Left forelimb (tissue), 1 donor: ENCODE measurements around the gene NPL.
A peak's percentile ranks its signal among the peaks of the same experiment; 100 is the strongest.

Experiments
- DNase-seq: peaks from one replicate; pipeline ENCODE4 v3.0.0-alpha.2; 2018; ENCODE audit warnings: low spot score

NPL gene

DNA sequence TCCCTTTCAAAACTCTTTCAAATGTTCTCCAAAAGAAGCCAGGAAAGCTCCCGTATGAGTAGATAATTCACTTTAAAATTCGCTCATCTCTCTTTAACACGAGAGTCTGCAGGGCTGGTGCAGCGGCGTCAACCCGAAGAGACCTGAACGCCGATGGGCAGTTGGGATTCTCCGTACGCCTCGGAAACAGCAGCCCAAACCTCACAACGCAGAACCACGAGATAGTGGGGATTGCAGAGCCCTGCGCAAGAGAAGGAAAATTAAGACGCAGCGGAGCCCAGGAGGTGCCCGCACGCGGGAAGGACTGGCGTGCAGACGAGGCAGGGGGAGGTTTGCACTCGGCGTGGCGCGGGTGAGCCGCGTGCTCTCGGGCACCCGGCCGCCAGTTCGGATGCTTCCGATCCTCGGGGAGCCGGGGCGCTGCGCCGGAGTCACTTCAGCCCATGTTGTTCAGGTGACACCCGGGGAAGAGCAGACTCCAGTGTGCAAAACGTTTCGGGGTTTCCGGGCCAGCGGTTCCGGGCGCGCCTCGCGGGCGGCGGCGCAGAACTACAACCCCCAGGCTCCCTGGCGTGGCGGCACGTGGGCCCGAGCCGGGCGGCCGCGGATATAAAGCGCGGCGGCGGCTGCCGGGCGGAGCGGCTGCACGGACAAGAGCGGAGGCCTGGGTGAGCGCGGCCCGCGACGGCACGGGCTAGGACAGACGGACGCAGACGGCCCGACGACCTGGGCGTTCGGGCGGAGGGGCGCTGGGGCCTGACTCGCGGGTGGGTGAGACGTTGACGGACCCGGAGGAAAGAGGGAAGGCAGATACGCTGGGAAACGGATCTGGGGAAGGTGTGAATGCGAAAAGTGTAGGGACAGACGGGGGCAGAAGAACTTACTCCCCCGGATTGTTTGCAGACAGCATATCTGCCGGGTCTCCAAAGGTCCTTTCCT, at the start of gene NPL:
Gene NPL, plus strand, starts transcription at position 636 of the 939 bp plus-strand sequence. CDS start 4,599 bp downstream, outside the sequence.
- DNase-seq: peak; percentile 89

- no peak for DNase-seq
Measured at GRCh38 chr1:182740120-182740519, 49.5 kb upstream of the NPL start.

- DNase-seq: no peak
Measured at GRCh38 chr1:182742780-182743179, 46.8 kb upstream of the NPL start.

GRCh38 chr1:182752077-182752988, 37.2 kb upstream of the NPL start:
- no peak for DNase-seq

DNA sequence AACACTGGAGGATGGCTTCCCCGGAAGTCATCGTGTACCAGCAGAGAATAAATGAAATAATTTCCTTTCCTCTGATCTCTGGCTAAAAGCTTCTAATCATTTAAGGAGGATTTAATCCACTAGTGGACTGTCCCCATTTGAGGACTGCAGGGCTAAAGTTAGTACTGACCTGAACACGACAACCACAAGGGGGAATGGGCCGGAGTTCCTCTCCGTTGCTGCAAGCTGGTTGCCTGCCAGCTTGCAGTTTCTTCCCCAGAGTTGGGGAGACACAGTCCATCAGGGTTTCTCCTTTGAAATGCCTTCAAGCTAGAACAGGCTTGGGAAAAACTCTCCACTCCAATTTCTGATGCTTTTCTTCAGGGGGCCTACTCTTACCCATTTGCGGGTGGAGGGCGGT, 35.5 kb upstream of the NPL start:
- no peak for DNase-seq

DNA sequence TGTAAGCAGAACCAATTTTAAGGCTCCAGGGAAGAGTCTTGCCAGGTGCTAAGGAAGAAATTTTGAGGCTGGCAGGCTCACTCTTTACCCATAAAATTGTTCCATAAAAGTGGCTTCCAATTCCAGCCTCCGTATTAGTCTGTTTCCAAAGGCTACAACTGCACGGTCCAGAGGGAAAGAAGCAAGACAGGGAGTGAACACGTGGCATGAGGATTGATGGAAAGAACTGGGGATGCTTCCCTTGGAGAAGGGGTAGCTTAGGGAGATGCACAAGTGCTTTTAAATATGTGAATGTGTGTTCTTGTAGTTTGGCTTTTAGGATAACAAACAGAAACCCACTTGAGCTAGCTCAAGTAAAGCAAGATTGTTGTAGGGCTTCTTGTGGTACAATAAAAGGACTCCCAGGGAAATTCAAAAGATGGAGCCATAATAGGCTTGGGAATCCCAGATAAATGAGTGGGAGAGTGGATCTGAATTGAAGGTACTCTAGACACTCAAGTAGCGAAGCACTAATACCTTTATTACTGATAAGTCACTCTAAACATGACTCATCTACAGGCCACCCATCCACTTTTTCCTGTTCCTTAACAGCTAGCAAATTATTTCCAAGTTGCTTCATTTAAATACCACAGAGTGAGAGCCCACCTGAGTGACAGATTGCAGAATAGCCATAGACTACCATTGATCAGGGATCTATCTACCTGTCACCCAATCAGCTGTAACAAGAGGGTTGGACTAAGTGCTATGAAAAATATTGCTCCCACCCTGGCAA, 34.8 kb upstream of the NPL start:
- no peak for DNase-seq

DNA sequence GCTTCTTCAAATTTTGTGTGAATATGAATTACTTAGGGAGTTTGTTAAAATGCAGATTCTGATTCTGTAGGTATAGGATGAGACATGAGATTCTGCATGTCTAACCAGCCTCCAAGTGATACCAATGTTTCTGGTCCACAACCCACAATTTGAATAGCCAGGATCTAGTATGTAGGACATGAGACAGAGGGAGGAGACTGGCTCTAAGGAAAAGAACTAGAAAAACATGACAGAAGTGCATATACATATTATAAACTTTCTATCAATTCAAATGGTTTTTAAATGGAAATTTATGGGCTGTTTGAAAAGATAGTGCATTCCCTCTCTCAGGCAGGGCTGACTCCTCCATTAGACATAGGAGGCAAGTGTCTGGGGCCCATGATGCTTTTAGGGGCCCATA, 33.9 kb upstream of the NPL start:
- no peak for DNase-seq

- DNase-seq: no peak
Measured at GRCh38 chr1:182756423-182756822, 33.1 kb upstream of the NPL start.

DNA sequence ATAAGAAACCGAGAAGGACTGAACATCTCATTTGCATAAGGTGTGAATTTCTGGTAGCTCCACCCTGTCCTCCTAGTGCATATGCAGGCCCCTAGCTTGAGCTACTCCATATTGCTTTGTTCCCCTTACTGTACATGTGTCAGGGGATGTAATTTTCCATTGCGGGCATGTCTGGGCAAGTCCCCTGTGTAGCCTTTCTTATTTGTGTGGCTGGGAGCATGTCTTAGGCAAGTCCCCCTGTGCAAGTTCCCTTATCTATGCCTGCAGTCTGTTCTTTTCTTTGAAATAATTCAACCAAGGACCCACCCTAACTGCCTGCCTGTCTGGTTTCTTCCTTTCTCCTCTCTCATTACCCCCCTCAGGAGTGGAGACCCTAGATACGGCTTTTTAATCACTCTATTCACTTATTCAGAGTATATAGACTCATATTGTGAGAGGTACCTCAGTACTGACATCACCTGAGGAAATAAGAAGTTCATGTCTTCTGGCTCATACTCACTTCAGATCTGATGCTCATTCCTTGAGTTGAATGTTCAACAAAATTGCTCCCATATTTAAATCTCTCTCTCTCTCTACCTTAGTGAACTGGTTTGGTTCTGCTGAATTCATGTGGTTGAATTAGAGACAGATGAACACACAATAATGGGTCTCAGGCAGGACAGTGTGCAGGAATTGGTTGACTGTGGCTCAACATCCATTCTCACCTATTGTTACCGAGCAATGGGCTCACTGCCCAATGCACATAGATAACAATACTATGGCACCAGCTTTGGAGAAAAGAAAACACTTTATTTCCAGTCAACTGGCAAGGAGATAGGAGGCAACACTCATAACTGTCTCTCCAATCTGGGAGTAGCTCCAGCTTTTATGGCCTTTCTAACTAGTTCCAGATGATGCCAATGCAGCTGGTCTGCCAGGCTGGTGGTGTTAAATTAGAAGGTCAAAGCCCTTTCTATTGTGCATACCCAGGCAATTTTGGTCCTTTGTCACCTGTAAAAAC, 27.9 kb upstream of the NPL start:
- DNase-seq: no peak

- DNase-seq: no peak
Measured at GRCh38 chr1:182762536-182762935, 27.0 kb upstream of the NPL start.

- DNase-seq: no peak
Measured at GRCh38 chr1:182764029-182764727, 25.4 kb upstream of the NPL start.

GRCh38 chr1:182765391-182765790, 24.2 kb upstream of the NPL start:
- no peak for DNase-seq

DNA sequence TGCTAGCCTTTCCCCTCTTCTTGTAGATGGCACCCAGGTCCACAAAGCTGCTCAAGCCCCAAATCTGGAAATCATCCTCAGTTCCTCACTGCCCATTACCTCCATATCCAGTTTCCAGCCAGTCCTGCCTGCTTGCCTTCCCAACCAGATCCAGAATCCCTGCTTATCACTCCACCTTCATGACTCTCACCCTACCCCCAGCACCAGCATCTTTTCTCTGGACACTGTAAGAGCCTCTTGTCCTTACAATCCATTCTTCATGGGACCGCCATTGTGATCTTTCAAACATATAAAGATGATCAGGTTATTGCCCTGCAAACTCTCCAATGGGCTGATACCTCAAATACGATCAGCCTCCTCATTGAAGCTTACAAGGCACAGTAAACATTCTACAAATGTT, 23.5 kb upstream of the NPL start:
- no peak for DNase-seq

DNA sequence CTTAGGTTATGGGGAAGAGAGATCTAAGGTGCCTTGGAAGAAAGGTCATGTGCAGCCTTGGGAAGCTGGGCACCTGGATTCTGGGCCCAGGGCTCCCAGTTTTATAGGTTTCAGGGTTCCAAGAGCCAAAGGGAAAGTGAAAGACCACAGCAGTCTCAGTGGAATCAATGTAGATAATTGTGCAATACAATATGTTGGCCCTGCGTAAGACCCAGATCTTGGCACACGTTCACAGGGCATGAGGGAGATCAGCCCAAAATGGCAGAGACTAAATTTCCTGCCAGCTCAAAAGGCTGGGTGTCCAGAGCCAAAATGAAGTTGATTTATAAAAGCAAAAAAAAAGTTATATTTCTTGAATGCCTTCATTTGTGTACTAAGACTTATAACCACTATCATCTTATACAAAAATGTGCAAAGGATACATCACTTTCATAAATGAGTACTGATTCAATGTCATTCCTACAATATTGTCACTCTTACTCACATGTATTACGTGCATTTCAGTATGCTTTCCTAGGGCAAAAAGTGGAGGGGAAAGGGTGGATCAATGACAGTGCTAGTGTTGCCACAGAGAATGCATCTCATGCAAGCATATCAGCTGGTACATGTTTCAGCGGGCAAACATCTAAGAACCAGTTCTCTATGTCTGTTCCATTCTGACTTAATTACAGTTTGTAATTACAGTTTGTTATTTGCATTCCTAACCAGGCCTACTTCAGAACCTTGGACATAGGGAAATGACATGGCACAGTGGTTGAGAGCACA, 22.5 kb upstream of the NPL start:
- no peak for DNase-seq

DNA sequence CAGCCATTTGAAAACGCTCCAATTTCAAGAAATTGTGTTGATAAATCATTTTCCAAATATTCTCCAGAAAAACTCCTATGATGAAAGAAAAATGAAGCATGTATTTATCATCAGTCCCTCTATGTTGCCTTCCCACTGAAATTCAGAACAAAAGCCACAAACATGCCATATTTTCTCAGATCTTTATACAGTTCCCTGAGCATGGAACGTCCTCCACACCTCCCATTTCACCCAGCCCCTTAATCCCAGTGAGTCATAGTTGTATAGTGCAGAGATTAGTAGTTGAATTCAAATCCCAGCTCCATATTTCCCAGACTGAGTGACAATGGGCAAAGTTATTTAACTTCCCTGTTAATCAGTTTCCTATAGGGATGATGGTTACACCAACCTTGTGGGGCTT, 20.6 kb upstream of the NPL start:
- DNase-seq: no peak

- DNase-seq: no peak
Measured at GRCh38 chr1:182770232-182770631, 19.3 kb upstream of the NPL start.

DNA sequence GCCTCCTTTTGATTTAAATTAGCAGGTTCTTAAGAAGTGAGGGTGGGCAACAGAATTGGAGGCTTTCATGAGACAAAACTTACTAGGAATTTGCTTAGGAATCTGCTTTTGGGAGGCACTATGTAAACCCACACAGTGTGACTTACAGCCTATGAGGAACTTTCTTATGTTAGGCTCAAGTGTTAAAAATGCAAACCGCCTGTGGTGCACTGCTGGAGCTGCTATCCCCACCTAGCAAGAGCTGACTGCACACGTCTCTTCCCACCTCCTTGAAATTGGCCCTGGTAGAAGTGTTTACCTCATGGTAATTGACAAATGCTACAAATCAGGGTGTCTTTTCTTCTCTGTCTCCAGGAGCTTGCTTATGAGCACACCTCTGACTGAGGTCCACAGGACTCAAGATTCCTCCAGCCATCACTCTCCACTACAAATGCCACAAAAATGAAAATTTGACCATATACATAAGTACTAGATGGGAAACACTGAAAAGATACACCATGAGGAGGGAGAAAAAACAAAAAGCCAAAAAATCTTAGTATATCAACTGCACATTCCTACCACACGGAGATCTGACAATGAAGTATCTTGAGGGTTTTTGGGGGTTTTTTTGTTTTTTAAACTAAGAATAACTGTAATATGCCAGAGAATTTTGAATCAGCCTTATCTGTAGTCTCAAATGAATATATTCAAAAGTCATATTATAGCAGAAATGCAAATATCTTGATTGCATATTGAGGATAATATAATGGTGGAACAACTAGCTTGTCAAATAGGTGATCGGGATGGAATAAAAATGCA, 18.2 kb upstream of the NPL start:
- no peak for DNase-seq

GRCh38 chr1:182777386-182777785, 12.2 kb upstream of the NPL start:
- no peak for DNase-seq

DNA sequence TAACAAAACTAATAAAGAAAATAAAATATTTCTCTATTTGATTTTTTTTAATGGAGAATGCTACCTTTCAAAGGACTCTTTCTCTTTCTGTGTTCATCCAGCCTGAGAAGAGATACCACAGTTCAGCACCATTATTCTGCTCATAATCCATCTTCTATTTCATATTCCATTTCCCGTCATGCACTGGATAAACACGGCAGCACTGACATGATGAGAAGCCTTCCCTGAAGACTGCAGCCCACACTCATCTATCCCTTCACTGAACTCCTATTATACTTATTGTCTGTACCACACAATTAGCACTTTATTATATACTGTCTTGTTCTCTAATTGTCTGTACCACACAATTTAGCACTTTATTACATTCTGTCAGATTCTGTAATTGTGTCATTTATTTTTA, 10.7 kb upstream of the NPL start:
- no peak for DNase-seq
